Neural cell (in vitro differentiated cells): Measurements from ENCODE around the gene SNX30. TPM values are rescaled to one million over a fixed set of nuclear protein-coding genes. Genes with fewer than 3 reads are reported as not detected.
"Not testable (repeated sequence)": the region's sequence is repeated elsewhere in the genome, so short reads cannot be mapped to it uniquely, and the experiment has no call there.

Experiments used
- H2AFZ ChIP-seq: fragments of 200-600, 300-800 bp; sonication (generic), shearing (Covaris generic); 2 replicates; pipeline ENCODE4 v1.6.0; 2014; ENCODE audit warnings: low read depth, mild to moderate bottlenecking, antibody characterized with exemption, low read length, moderate library complexity
- H3F3A ChIP-seq: fragments of 200-600 bp; shearing (Covaris generic); 2 replicates; pipeline ENCODE4 v1.6.1; 2016; ENCODE audit warnings: mild to moderate bottlenecking, moderate library complexity, mixed read lengths, antibody characterized with exemption, low read length; ENCODE audit not compliant: insufficient read depth, poor library complexity, severe bottlenecking
- H3K27ac ChIP-seq: fragments of 200-600, 300-800 bp; sonication (generic), shearing (Covaris generic); 2 replicates; pipeline ENCODE4 v1.5.1; 2014; ENCODE audit warnings: mild to moderate bottlenecking, low read length, moderate library complexity
- H3K27me3 ChIP-seq: fragments of 300-800, 200-600 bp; sonication (generic), shearing (Covaris generic); 2 replicates; pipeline ENCODE4 v1.6.0; 2014; ENCODE audit warnings: mild to moderate bottlenecking, low read depth, low read length, moderate library complexity; ENCODE audit not compliant: insufficient read depth
- H3K36me3 ChIP-seq: fragments of 300-800, 200-600 bp; sonication (generic), shearing (Covaris generic); 2 replicates; pipeline ENCODE4 v1.5.1; 2014; ENCODE audit warnings: mild to moderate bottlenecking, antibody characterized with exemption, low read length, moderate library complexity; ENCODE audit not compliant: insufficient read depth
- H3K4me2 ChIP-seq: fragments of 300-800, 200-600 bp; sonication (generic), shearing (Covaris generic); 2 replicates; pipeline ENCODE4 v1.6.0; 2014; ENCODE audit warnings: mild to moderate bottlenecking, low read length
- H3K4me3 ChIP-seq: fragments of 300-800, 200-600 bp; sonication (generic), shearing (Covaris generic); 2 replicates; pipeline ENCODE4 v1.5.1; 2014; ENCODE audit warnings: mild to moderate bottlenecking, low read length, moderate library complexity
- H3K79me2 ChIP-seq: fragments of 200-600 bp; shearing (Covaris generic); replicated peaks from 2 replicates; pipeline ENCODE4 v1.6.0; 2014; ENCODE audit warnings: mild to moderate bottlenecking, low read length, moderate library complexity; ENCODE audit not compliant: insufficient read depth
- H3K9ac ChIP-seq: fragments of 300-800, 200-600 bp; sonication (generic), shearing (Covaris generic); 2 replicates; pipeline ENCODE4 v1.6.1; 2016; ENCODE audit warnings: mild to moderate bottlenecking, low read length, mixed read lengths
- H3K9me2 ChIP-seq: fragments of 200-600 bp; shearing (Covaris generic); 2 replicates; pipeline ENCODE4 v1.6.1; 2016; ENCODE audit warnings: mild to moderate bottlenecking, low read length, mixed read lengths; ENCODE audit not compliant: insufficient read depth
- H3K9me3 ChIP-seq: fragments of 200-600, 300-800 bp; sonication (generic), shearing (Covaris generic); 2 replicates; pipeline ENCODE4 v1.6.1; 2016; ENCODE audit warnings: mild to moderate bottlenecking, mixed run types, low read length, moderate library complexity, mixed read lengths
- H4K20me1 ChIP-seq: fragments of 200-600 bp; shearing (Covaris generic); 2 replicates; pipeline ENCODE4 v1.6.1; 2016; ENCODE audit warnings: mild to moderate bottlenecking, mixed run types; ENCODE audit not compliant: insufficient read depth
- EP300 ChIP-seq: fragments of 450-650 bp; conservative IDR thresholded peaks from 2 replicates; pipeline ENCODE4 v1.6.1; 2014; ENCODE audit warnings: antibody characterized with exemption, mild to moderate bottlenecking, moderate library complexity; ENCODE audit not compliant: poor library complexity, severe bottlenecking
- EZH2 ChIP-seq: fragments of 200-600, 300-800 bp; shearing (Covaris generic), sonication (generic); IDR thresholded peaks from 2 replicates; pipeline ENCODE4 v1.6.1; 2014; ENCODE audit warnings: antibody characterized with exemption, low read length, borderline replicate concordance, mild to moderate bottlenecking; ENCODE audit not compliant: insufficient read depth, poor library complexity, severe bottlenecking
- POLR2AphosphoS5 ChIP-seq: IDR thresholded peaks from 2 replicates; pipeline ENCODE4 v1.6.1; 2012
- RAD21 ChIP-seq: fragments of 450-650 bp; conservative IDR thresholded peaks from 2 replicates; pipeline ENCODE4 v1.6.1; 2014; ENCODE audit warnings: antibody characterized with exemption, mild to moderate bottlenecking, moderate library complexity
- SMC3 ChIP-seq: fragments of 450-650 bp; conservative IDR thresholded peaks from 2 replicates; pipeline ENCODE4 v1.6.1; 2014; ENCODE audit warnings: antibody characterized with exemption, mild to moderate bottlenecking, moderate library complexity; ENCODE audit not compliant: poor library complexity
- TAF1 ChIP-seq: IDR thresholded peaks from 2 replicates; pipeline ENCODE4 v1.6.1; 2012; ENCODE audit warnings: low read depth
- polyA plus RNA-seq: library from polyadenylated mRNA; depleted of rRNA; stranded (reverse); fragments of >200 nt; gene quantifications from 2 replicates; pipeline ENCODE4 v1.2.3, GENCODE V29; 2014
- TF ChIP-seq, protein P1 (sequence below): IDR thresholded peaks from 2 replicates; pipeline ENCODE4 v1.6.1; 2012; ENCODE audit warnings: borderline replicate concordance
- TF ChIP-seq, protein P2 (sequence below): fragments of 450-650 bp; IDR thresholded peaks from 2 replicates; pipeline ENCODE4 v1.5.1; 2014; ENCODE audit warnings: antibody characterized with exemption, mild to moderate bottlenecking, moderate library complexity; ENCODE audit not compliant: poor library complexity, severe bottlenecking

Gene SNX30
- polyA plus RNA-seq, 1 donor from 2014 or later: 30.0 TPM

DNA sequence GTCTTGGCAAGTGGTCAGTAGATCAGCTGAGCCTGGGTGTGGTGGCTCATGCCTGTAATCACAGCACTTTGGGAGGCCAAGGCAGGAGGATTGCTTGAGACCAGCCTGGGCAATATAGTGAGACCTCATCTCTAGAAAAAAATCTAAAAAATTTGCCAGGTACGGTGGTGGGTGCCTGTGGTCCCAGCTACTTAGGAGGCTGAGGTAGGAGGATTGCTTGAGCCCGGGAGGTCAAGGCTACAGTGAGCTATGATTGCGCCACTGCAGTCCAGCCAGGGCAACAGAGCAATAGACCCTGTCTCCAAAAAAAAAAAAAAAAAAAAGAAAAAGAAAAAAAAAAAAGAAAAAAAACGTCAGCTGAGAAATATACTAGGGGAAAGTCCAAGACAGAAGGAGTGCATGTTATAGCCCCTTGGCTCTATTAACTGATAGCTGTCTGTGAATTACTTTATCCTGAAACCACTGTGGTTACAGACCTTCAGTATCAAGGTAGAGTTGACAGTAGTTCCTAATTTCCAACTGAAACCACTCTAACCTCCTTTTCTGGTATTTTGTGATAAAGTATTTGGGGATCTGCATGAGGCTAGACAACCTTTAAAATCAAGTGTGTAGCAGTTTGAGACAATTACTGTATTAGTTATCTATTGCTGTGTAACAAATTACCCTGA lies 30.3 kb upstream of the SNX30 start:
- H3K9me2 ChIP-seq: no peaks in the 10 kb centered on the region
- H3K36me3 ChIP-seq: no peaks in the 10 kb centered on the region
- no peak overlapping the region for H3K27ac ChIP-seq
- no peak overlapping the region for H3K4me3 ChIP-seq
- H3K9ac ChIP-seq: no peak overlapping the region
- H2AFZ ChIP-seq: no peak overlapping the region
- no peak for TF ChIP-seq TAF1
- no peak for TF ChIP-seq EZH2
- TF ChIP-seq EP300: no peak
- TF ChIP-seq, protein P1, sequence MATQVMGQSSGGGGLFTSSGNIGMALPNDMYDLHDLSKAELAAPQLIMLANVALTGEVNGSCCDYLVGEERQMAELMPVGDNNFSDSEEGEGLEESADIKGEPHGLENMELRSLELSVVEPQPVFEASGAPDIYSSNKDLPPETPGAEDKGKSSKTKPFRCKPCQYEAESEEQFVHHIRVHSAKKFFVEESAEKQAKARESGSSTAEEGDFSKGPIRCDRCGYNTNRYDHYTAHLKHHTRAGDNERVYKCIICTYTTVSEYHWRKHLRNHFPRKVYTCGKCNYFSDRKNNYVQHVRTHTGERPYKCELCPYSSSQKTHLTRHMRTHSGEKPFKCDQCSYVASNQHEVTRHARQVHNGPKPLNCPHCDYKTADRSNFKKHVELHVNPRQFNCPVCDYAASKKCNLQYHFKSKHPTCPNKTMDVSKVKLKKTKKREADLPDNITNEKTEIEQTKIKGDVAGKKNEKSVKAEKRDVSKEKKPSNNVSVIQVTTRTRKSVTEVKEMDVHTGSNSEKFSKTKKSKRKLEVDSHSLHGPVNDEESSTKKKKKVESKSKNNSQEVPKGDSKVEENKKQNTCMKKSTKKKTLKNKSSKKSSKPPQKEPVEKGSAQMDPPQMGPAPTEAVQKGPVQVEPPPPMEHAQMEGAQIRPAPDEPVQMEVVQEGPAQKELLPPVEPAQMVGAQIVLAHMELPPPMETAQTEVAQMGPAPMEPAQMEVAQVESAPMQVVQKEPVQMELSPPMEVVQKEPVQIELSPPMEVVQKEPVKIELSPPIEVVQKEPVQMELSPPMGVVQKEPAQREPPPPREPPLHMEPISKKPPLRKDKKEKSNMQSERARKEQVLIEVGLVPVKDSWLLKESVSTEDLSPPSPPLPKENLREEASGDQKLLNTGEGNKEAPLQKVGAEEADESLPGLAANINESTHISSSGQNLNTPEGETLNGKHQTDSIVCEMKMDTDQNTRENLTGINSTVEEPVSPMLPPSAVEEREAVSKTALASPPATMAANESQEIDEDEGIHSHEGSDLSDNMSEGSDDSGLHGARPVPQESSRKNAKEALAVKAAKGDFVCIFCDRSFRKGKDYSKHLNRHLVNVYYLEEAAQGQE: no peak
- no peak for TF ChIP-seq POLR2AphosphoS5
- no peak for TF ChIP-seq RAD21
- TF ChIP-seq, protein P2, sequence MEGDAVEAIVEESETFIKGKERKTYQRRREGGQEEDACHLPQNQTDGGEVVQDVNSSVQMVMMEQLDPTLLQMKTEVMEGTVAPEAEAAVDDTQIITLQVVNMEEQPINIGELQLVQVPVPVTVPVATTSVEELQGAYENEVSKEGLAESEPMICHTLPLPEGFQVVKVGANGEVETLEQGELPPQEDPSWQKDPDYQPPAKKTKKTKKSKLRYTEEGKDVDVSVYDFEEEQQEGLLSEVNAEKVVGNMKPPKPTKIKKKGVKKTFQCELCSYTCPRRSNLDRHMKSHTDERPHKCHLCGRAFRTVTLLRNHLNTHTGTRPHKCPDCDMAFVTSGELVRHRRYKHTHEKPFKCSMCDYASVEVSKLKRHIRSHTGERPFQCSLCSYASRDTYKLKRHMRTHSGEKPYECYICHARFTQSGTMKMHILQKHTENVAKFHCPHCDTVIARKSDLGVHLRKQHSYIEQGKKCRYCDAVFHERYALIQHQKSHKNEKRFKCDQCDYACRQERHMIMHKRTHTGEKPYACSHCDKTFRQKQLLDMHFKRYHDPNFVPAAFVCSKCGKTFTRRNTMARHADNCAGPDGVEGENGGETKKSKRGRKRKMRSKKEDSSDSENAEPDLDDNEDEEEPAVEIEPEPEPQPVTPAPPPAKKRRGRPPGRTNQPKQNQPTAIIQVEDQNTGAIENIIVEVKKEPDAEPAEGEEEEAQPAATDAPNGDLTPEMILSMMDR: no peak
- no peak for TF ChIP-seq SMC3
- H3K79me2 ChIP-seq: peaks cover 15% of the 10 kb centered on the region
- H3K9me3 ChIP-seq: no peaks in the 10 kb centered on the region
- no peak overlapping the region for H3K4me2 ChIP-seq
- no peaks in the 10 kb centered on the region for H4K20me1 ChIP-seq
- H3K27me3 ChIP-seq: no peaks in the 10 kb centered on the region
- H3F3A ChIP-seq: no peaks in the 10 kb centered on the region

DNA sequence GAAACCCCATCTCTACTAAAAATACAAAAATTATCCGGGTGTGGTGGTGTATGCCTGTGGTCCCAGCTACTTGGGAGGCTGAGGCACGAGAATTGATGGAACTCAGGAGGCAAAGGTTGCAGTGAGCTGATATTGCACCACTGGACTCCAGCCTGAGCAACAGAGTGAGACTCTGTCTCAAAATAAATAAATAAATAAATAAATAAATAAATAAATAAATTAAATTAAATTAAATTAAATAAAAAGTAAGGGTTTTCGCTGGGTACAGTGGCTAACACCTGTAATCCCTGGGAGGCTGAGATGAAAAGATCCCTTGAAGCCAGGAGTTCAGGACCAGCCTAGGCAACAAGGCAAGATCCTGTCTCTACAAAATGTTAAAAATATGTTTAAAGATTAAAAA lies 27.8 kb upstream of the SNX30 start:
- H3F3A ChIP-seq, H3K4me2 ChIP-seq, H3K9me2 ChIP-seq, H3K9ac ChIP-seq, H3K4me3 ChIP-seq, H3K27ac ChIP-seq, H3K36me3 ChIP-seq, H3K27me3 ChIP-seq, H2AFZ ChIP-seq, H3K79me2 ChIP-seq, H4K20me1 ChIP-seq, H3K9me3 ChIP-seq: not testable (repeated sequence)

DNA sequence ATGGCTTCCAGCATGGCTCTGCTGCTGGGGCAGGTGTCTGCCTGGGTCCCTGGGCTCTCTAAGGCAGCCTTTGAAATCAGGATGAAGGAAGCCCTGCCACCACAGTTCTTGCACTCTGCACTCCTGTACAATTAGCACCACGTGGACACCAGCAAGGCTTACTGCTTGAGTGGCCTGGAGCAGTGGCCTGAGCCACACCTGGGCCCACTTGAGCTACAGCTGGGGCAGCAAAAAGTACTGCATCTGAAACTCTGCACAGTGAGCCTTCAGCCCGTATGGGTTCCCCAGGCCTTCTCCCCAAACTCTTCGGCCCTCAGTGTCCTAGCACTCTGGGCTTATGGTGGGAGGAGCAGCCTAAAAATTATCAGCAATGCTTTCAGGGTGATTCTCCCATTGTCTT lies 24.6 kb upstream of the SNX30 start:
- Histone ChIP-seq H3K27me3 (no peaks in the 10 kb centered on the region), H4K20me1 (no peaks in the 10 kb centered on the region), H3K9ac (no peak overlapping the region), H3K36me3 (no peaks in the 10 kb centered on the region), H3F3A (no peaks in the 10 kb centered on the region), H3K27ac (no peak overlapping the region), H3K9me3 (no peaks in the 10 kb centered on the region), H3K9me2 (no peaks in the 10 kb centered on the region), H3K4me2 (no peak overlapping the region), H2AFZ (no peak overlapping the region), H3K79me2 (no peaks in the 10 kb centered on the region), H3K4me3 (no peak overlapping the region)
- no peak for TF ChIP-seq POLR2AphosphoS5
- TF ChIP-seq, protein P2: no peak
- TF ChIP-seq RAD21: no peak
